Fibroblast of lung (primary cell): ENCODE results near the gene DUSP5.

ENCODE experiments used
- EZH2 ChIP-seq: IDR thresholded peaks from 2 replicates; pipeline ENCODE4 v1.5.1; 2012; ENCODE audit warnings: low read length, control low read depth, mild to moderate bottlenecking; ENCODE audit errors: missing control alignments
- TF ChIP-seq, protein P1 (sequence below), 2 donors: IDR thresholded peaks in 1 of 2; conservative IDR thresholded peaks in 1 of 2; 1 replicate in 1 of 2; 2 replicates in 1 of 2; pipeline ENCODE4 v1.5.1; 2011 to 2012; ENCODE audit warnings: low read length in 2 of 2, control low read depth in 1 of 2, inconsistent platforms in 1 of 2, low read depth in 1 of 2, mild to moderate bottlenecking in 1 of 2

DNA sequence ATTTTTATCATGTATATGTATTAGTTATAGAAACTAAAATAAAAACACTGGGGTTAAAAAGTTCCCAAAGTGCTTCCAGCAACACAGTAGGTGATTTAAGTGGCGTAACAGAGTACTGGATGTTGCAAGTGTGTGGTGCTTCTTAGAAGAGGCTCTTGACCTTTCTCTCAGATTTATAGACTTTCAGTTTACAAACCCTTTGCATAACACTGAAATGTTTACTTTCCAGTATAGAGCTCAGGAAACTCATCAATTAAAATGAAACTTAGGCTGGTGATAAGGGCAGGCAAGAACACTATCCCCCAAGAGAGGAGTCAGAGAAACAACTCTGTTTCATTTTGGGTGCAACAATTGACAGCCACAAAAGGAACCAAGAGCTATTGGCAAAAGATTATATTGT lies 42.3 kb downstream of the DUSP5 start:
- TF ChIP-seq, protein P1, sequence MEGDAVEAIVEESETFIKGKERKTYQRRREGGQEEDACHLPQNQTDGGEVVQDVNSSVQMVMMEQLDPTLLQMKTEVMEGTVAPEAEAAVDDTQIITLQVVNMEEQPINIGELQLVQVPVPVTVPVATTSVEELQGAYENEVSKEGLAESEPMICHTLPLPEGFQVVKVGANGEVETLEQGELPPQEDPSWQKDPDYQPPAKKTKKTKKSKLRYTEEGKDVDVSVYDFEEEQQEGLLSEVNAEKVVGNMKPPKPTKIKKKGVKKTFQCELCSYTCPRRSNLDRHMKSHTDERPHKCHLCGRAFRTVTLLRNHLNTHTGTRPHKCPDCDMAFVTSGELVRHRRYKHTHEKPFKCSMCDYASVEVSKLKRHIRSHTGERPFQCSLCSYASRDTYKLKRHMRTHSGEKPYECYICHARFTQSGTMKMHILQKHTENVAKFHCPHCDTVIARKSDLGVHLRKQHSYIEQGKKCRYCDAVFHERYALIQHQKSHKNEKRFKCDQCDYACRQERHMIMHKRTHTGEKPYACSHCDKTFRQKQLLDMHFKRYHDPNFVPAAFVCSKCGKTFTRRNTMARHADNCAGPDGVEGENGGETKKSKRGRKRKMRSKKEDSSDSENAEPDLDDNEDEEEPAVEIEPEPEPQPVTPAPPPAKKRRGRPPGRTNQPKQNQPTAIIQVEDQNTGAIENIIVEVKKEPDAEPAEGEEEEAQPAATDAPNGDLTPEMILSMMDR (conservative IDR thresholded peaks at IDR 0.05 in 1 of 2, IDR thresholded peaks at IDR 0.05 in 1 of 2; ENCODE audit: low read depth in 1 of 2, low read length in 2 of 2), result no peak
- TF ChIP-seq EZH2, result no peak
